ENCODE results near the gene TLL1.

- TF ChIP-seq CTCF (conservative IDR thresholded peaks at IDR 0.05; ENCODE audit: low read depth in 2 of 2) (no peak), EZH2phosphoT487 (IDR thresholded peaks at IDR 0.05; ENCODE audit: unreplicated experiment) (no peak), EZH2 (IDR thresholded peaks at IDR 0.05; ENCODE audit: low read depth, unreplicated experiment) (no peak), POLR2AphosphoS5 (IDR thresholded peaks at IDR 0.05; ENCODE audit: low read depth) (no peak), JUNB (IDR thresholded peaks at IDR 0.05; ENCODE audit: unreplicated experiment) (no peak), CREB1 (CRISPR knock-in tag; IDR thresholded peaks at IDR 0.05; ENCODE audit: low read depth) (no peak), ZNF114 (CRISPR knock-in tag; IDR thresholded peaks at IDR 0.05) (no peak), STAT1 (IDR thresholded peaks at IDR 0.05; ENCODE audit: unreplicated experiment) (no peak)
- TF ChIP-seq, protein P1, sequence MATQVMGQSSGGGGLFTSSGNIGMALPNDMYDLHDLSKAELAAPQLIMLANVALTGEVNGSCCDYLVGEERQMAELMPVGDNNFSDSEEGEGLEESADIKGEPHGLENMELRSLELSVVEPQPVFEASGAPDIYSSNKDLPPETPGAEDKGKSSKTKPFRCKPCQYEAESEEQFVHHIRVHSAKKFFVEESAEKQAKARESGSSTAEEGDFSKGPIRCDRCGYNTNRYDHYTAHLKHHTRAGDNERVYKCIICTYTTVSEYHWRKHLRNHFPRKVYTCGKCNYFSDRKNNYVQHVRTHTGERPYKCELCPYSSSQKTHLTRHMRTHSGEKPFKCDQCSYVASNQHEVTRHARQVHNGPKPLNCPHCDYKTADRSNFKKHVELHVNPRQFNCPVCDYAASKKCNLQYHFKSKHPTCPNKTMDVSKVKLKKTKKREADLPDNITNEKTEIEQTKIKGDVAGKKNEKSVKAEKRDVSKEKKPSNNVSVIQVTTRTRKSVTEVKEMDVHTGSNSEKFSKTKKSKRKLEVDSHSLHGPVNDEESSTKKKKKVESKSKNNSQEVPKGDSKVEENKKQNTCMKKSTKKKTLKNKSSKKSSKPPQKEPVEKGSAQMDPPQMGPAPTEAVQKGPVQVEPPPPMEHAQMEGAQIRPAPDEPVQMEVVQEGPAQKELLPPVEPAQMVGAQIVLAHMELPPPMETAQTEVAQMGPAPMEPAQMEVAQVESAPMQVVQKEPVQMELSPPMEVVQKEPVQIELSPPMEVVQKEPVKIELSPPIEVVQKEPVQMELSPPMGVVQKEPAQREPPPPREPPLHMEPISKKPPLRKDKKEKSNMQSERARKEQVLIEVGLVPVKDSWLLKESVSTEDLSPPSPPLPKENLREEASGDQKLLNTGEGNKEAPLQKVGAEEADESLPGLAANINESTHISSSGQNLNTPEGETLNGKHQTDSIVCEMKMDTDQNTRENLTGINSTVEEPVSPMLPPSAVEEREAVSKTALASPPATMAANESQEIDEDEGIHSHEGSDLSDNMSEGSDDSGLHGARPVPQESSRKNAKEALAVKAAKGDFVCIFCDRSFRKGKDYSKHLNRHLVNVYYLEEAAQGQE (IDR thresholded peaks at IDR 0.05; ENCODE audit: unreplicated experiment) = no peak
- TF ChIP-seq, protein P2, sequence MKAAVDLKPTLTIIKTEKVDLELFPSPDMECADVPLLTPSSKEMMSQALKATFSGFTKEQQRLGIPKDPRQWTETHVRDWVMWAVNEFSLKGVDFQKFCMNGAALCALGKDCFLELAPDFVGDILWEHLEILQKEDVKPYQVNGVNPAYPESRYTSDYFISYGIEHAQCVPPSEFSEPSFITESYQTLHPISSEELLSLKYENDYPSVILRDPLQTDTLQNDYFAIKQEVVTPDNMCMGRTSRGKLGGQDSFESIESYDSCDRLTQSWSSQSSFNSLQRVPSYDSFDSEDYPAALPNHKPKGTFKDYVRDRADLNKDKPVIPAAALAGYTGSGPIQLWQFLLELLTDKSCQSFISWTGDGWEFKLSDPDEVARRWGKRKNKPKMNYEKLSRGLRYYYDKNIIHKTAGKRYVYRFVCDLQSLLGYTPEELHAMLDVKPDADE (IDR thresholded peaks at IDR 0.05) = no peak
- TF ChIP-seq, protein P3, sequence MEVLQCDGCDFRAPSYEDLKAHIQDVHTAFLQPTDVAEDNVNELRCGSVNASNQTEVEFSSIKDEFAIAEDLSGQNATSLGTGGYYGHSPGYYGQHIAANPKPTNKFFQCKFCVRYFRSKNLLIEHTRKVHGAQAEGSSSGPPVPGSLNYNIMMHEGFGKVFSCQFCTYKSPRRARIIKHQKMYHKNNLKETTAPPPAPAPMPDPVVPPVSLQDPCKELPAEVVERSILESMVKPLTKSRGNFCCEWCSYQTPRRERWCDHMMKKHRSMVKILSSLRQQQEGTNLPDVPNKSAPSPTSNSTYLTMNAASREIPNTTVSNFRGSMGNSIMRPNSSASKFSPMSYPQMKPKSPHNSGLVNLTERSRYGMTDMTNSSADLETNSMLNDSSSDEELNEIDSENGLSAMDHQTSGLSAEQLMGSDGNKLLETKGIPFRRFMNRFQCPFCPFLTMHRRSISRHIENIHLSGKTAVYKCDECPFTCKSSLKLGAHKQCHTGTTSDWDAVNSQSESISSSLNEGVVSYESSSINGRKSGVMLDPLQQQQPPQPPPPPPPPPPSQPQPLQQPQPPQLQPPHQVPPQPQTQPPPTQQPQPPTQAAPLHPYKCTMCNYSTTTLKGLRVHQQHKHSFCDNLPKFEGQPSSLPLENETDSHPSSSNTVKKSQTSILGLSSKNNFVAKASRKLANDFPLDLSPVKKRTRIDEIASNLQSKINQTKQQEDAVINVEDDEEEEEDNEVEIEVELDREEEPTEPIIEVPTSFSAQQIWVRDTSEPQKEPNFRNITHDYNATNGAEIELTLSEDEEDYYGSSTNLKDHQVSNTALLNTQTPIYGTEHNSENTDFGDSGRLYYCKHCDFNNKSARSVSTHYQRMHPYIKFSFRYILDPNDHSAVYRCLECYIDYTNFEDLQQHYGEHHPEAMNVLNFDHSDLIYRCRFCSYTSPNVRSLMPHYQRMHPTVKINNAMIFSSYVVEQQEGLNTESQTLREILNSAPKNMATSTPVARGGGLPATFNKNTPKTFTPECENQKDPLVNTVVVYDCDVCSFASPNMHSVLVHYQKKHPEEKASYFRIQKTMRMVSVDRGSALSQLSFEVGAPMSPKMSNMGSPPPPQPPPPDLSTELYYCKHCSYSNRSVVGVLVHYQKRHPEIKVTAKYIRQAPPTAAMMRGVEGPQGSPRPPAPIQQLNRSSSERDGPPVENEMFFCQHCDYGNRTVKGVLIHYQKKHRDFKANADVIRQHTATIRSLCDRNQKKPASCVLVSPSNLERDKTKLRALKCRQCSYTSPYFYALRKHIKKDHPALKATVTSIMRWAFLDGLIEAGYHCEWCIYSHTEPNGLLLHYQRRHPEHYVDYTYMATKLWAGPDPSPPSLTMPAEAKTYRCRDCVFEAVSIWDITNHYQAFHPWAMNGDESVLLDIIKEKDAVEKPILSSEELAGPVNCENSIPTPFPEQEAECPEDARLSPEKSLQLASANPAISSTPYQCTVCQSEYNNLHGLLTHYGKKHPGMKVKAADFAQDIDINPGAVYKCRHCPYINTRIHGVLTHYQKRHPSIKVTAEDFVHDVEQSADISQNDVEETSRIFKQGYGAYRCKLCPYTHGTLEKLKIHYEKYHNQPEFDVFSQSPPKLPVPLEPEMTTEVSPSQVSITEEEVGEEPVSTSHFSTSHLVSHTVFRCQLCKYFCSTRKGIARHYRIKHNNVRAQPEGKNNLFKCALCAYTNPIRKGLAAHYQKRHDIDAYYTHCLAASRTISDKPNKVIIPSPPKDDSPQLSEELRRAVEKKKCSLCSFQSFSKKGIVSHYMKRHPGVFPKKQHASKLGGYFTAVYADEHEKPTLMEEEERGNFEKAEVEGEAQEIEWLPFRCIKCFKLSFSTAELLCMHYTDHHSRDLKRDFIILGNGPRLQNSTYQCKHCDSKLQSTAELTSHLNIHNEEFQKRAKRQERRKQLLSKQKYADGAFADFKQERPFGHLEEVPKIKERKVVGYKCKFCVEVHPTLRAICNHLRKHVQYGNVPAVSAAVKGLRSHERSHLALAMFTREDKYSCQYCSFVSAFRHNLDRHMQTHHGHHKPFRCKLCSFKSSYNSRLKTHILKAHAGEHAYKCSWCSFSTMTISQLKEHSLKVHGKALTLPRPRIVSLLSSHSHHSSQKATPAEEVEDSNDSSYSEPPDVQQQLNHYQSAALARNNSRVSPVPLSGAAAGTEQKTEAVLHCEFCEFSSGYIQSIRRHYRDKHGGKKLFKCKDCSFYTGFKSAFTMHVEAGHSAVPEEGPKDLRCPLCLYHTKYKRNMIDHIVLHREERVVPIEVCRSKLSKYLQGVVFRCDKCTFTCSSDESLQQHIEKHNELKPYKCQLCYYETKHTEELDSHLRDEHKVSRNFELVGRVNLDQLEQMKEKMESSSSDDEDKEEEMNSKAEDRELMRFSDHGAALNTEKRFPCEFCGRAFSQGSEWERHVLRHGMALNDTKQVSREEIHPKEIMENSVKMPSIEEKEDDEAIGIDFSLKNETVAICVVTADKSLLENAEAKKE (CRISPR knock-in tag; IDR thresholded peaks at IDR 0.05) = no peak
Measured at GRCh38 chr4:165945991-165946390, 73.0 kb downstream of the TLL1 start.

All from GM23338 (cell line).